HG02623 (cell line): ENCODE results near the gene BAIAP2.

Experiments
- ATAC-seq: cut with Tn5 transposase; IDR thresholded peaks from one replicate; pipeline ENCODE4 v1.9.1; 2021; ENCODE audit warnings: moderate library complexity; ENCODE audit not compliant: unreplicated experiment

BAIAP2 gene

GRCh38 chr17:81036197-81036941 lies 1.4 kb downstream of the BAIAP2 start:
- ATAC-seq = no peak

DNA sequence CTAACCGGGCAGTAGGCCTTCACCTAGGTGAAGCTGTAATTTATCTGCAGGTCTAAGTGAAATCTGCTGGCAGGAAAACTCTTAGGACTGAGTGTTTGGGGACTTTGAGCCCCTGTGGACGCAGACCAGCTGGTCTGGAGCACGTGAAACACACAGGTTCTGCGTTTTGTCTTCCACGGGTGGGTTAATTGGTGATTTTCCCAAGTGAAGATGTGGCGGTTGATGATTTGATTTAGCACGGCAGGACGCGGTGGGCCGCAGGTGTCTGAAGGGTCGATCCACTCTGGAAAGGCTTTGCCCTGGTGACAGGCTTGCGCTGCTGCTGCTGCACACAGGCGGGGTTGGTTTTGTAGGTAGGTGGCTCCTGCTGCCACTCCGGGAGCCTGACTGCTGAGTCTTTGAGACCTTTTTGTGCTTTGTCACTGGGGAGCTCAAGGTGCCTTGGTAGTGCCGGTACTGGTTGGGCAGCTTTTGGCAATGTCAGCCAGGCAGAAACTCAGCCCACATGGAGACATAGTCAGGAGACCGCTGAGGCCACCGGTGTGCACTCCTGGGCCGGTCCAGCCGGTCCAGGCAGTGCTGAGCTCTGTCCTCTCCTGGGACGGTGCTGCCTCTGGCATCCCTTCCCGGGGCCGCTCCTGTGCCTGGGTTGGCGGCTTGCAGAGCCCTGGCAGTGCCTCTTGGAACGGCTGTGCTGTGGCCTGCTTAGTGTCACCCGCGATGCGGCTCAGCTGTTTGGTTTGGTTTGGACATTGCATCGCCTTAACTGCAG lies 2.3 kb downstream of the BAIAP2 start:
- no peak for ATAC-seq

- ATAC-seq = no peak
Observed at GRCh38 chr17:81037798-81038733, 3.1 kb downstream of the BAIAP2 start.

DNA sequence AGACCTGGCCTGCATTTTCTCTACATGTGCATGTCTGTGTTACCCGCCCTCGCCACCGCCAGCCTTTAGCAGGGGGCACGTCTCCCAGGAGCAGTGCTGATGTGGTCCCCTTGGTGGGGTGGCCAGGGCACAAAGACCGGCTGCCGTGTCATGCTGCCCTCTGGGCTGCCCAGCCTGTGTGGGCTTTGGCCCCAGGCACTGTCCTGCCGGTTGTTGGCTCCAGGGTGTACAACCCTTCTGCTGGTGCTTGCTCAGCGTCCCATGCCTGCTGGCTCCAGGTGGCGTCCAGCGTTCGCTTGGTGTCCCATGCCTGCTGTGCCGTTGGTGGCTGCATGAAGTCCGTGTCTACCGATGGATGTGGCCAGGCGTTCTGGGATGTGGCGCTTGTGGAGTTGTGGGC lies 4.1 kb downstream of the BAIAP2 start:
- no peak for ATAC-seq

GRCh38 chr17:81039854-81040758 lies 5.2 kb downstream of the BAIAP2 start:
- no peak for ATAC-seq

DNA sequence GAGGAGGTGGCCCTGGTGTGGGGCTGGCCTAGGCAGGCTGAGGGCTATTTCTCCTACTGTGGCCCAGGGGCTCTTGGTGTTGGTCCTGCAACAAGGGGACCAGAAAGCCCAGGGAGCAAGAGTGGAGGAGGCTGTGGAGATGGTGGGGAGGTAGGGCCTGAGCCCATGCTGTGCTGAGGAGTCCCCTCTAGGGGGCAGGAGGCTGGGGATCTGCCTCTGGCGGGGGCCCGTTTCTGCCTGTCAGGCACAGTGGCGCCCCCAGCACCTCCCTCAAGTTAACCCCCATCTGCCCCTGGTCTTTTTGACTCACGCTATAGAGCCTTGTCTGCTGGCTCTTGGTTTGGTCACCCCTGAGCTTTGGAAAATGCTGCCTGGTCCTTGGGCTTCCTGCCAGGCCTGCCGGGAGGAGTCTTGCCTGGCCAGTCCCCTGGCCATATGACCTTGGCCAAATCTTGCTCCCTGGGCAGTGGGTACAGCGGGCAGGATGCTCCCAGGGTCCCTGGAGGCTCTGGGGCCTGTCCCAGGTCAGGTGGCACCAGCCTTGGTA lies 5.9 kb downstream of the BAIAP2 start:
- ATAC-seq = no peak

GRCh38 chr17:81042606-81043005 lies 7.7 kb downstream of the BAIAP2 start:
- no peak for ATAC-seq

DNA sequence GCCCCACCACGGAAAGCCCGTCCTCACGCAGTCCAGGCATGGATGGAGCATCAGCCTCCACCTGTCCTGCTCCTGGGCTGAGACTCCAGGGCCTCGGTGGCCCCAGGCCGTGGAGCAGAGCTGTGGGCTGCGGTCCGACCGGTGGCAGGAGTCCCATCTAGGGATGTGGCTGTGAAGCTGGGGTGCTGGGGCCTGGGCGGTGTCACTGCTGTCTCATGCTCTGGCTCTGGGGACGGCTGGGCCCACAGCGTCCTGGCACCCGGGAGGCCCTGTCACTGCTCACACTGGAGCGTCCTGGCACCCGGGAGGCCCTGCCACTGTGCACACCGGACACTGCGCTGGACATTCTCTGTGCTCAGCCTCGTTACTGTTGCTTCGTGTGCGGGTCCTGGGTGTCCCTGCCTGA lies 8.4 kb downstream of the BAIAP2 start:
- no peak for ATAC-seq

DNA sequence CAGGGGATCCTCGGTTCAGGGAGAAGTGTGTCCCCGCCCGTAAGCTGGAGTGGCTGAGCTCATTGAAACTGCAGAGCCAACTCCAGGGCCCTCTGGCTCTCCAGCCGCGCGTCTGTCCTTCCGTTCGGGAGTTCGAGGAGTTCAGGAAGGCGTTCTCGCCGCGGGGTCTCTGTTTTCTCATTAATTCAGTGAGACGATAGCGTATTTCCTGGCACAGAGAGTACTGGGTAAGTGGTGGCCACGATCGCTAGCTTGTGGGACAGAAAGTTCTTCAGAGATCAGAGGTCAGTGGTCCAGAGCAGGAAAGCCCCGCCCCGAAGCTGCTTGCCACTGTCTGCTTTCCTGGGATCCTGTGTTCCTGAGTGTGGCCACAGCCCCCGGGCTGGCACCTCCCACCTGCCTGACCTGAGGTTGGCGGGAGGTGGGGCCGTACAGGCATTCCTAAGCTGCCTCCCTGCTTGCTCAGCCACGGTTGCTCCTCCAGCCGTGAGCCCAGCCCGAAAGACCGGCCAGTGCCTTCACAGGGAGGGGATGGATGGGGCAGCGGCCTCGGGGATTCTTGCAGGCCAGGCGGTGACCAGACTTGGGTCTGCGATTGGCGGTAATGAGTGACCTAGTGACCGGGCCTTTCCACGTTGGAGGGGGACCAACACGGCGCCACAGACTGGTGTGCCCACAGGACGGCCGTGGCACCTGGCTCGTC lies 8.9 kb downstream of the BAIAP2 start:
- no peak for ATAC-seq

GRCh38 chr17:81044428-81044763 lies 9.4 kb downstream of the BAIAP2 start:
- no peak for ATAC-seq

DNA sequence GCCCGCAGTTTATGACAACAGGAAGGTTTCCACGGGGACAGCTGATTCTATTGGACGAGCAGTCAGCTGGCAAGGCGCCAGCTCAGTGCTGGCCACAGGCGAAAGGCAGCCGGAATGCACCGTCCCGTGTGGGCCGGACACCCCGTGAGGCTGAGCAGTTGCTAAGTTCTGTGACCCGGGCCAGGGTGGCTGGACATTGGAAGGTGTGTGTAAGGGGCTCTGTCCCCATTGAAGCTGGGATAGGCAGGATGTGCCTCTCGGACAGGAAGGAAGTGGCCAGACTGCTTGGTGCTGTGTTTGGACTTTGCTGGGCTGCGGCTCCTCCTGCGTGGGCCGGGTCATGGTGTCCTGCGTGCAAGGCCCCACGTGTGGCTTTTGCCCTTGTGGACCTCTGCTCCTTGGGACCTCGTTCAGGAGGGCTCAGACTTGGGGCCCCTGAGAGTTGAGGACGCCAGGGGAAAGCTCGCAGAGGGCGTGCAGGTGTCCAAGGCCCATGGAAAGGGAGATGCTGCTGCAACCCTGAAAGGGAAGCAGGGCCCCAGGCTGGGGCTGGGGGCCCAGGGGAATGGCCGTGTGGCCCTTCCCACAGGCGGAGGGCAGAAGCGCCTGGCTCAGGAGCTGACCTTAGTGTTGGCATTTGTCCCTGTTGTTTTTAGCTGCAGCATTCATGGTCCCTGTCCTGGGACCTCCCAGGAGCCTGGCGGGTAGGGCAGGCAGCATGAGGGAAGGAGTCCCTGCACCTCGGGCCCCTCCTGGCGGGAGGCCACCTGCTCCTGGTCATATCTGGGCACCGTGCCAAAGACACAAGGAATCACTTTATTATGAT lies 10.0 kb downstream of the BAIAP2 start:
- ATAC-seq = no peak

DNA sequence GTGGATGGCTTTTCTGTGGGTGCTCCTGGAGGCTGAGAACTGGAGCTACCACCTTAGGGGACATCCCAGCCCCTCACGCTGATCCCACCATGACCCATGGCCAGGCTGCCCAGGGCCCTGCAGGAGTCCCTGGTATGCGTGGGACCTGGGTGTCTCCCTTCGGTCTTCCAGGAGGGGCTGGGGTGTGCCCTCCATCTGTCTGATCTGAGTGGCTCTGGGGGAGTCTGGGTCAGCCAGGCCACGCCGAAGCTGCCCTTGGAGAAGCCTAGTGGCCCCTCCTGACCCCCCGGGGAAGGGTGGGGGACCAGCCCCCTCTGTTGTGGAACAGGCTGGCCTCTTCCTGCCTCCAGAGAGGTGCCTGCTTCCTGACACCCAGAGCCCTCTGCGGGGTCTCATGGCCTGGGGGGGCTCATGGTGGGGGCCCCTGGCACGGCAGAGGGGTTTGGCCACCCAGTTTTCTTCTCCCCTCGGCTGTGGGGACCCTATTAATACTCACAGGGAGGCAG lies 10.7 kb downstream of the BAIAP2 start:
- no peak for ATAC-seq

DNA sequence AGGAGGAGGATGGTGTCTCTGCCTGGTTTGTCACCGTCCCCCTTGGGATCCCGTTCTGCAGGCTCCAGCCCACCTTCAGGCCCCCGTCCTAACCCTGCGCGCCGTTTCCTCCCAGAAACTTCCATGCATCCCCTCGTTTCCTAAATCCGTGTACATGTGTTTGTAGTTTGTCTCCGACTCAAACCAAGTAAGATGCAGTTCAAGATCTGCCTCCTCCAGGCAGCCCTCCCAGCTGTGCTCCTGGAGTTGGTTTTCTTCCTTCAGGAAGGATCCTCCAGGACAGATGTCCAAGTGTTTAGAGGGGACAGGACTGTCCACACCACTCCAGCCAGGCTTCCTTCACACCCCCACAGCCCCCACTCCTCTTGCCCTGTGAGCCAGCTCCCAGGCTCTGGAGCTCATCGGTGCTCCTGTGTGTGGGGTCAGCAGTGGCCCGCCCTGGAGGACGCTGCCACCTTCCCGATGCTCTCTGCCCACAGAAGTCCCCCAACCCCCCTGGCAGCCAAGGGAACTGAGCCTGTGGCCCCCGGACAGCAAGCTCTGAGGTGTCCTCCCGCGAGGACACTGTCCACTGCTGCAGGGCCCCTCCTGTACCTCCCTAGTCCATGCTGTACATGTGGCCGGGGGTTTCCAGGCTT lies 11.3 kb downstream of the BAIAP2 start:
- no peak for ATAC-seq

DNA sequence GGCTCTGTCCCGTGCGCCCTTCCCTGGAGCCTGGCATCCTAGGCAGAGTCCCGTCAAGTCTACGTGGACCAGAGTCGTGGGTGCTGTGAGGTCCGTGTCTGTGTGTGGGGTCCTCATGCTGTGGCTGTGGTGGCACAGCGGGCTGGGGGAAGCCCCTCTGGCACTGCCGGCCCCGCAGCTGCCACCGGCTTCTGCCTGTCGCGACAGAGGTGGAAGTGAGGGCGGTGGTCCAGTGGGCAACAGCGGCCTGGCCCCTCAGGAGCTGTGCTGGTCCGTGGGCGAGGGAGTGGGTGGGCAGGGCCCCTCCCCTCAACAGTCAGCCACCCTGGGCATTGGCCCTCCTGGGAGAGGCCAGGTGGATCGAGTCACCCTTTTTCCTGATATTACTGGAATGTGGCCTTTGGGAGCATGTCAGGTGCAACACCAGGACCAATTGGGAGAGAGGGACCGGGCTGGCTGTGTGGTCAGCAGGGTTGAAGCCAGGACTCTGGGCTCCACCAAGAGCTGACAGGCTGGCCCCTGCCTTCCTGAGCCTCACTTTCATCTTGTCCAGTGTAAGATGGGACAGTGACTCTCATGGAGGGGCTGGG lies 11.9 kb downstream of the BAIAP2 start:
- no peak for ATAC-seq

DNA sequence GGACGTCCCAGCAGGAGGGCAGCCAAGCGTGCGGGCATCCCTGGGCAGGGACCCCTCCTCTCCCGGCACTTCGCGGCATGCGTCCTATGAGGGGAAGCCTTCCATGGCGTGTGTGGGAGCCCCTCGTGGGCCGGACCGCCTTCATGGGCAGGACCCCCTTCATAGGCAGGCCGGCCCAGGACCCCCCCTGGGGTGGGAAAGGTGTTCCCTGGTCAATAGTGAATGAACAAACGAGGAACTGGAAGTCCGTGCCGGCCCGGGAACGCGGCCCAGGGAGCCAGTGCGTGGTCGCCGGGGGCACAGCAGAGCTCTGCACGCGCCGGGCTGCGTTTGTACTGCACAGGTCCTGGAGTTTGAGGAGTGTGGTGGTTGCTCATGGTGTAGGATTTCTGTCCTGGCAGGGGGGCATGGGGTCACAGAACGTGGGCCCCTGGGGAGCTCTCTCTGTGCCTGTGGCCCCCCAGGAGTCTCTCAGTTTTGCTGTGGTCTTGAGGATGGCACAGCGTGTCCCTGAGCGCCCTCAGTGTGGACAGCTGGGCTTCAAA lies 13.9 kb downstream of the BAIAP2 start:
- no peak for ATAC-seq

DNA sequence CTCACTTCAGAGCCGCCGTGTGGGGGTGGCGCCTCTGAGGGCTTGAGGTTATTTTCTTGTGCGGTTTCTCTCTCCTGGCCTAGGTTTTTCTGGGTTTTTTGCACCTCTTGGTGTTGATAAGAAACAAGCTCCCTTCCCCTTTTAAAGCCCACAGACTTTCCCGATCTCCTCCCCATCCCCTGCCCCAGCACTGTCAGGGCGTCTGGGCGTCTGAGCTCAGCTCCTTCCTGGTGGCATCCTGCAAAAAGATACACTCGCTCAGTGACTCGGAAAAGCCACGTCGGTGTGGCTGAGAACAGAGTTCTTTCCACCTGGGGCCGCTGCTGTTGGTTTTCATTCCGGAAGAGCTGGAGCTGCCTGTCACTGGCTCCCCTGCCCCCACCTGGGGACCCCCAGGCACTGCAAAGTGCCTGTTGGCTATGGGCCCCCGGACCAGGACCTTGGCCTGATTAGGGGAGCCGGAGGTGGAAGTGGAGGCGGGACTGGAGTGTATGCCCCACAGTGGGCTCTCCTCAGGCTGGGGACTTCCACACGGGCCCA lies 14.5 kb downstream of the BAIAP2 start:
- ATAC-seq = no peak

DNA sequence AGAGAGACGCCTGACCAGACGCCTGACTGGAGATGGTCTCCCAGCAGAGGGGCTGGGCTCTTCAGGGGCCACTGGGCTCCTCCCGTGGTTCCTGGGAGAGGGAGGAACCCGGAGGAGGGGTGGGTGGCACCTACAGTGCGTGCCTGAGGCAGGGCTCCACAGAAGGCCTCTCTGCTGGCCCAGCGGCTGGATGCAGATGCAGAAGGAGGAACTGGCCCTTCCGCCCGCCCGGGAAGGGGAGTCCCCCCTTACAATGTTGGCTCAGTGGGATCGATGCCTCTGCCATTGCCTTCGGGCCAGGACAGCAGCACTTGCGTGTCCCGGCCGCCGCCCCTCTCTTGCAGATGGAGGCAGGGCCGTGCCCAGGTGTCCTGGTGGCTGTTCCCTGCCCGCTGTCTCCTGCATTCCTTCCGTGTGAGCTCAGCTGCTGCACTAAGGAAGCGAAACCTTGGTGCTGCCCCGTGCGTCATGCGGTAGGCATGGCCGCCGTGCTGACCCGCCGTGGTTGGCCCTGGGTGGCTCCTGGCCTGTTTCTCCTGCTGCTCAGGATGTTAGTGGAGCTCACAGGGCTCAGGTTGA lies 15.1 kb downstream of the BAIAP2 start:
- ATAC-seq = no peak
